ENCODE results near the gene NINL. TPM values are rescaled to one million over a fixed set of nuclear protein-coding genes. Genes with fewer than 3 reads are reported as not detected.
A peak's percentile ranks its signal among the peaks of the same experiment; 100 is the strongest.
"Not testable (repeated sequence)": the region's sequence is repeated elsewhere in the genome, so short reads cannot be mapped to it uniquely, and the experiment has no call there.

Gene NINL
- total and polyA plus RNA-seq, 5 donors: 3.4 to 7.6 (median 6.1) TPM

GRCh38 chr20:25573288-25574251, 11.8 kb downstream of the NINL start:
- no peak for ATAC-seq
- WGBS: 83% methylated on average over 6 of the region's 6 CpGs
- no peaks in the 10 kb centered on the region for H3K27me3 ChIP-seq (ENCODE audit: control insufficient read depth, insufficient read depth)
- intact Hi-C loops (cut with DNase I): no loop called here
- no peak overlapping the region for H3K27ac ChIP-seq (ENCODE audit: low read length)
- no peaks in the 10 kb centered on the region for H3K9me3 ChIP-seq (ENCODE audit: control insufficient read depth, low read length)
- no peak overlapping the region for H3K4me3 ChIP-seq (ENCODE audit: low read length)
- DNase-seq: no peak
- peaks cover 2% of the 10 kb centered on the region for H3K4me1 ChIP-seq (ENCODE audit: control insufficient read depth, insufficient read depth, low read length)

DNA sequence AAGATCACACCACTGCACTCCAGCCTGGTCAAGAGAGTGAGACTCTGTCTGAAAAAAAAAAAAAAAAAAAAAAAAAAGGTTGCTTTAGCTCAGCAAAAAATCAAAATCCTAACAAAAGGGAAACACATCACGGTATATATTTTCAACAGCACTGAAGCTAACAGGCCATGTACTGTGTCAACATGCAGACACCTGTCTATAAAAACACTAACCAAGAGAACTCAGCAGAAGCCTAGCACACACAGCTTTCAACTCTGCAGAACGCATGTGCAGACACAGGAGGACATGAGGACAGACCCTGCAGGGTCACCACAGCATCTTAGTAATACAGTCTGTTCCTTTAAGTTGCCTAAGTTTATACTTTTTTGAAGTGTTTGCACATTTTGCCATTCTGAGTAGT, 13.5 kb downstream of the NINL start:
- intact Hi-C loops (cut with DNase I): no loop called here
- ATAC-seq (no peak), DNase-seq (no peak)
- WGBS: 85% methylated on average over 2 of the region's 2 CpGs
- Histone ChIP-seq H3K27me3 (ENCODE audit: control insufficient read depth, insufficient read depth) (no peaks in the 10 kb centered on the region), H3K4me3 (ENCODE audit: low read length) (no peak overlapping the region), H3K4me1 (ENCODE audit: control insufficient read depth, insufficient read depth, low read length) (peaks cover 2% of the 10 kb centered on the region), H3K27ac (ENCODE audit: low read length) (no peak overlapping the region), H3K9me3 (ENCODE audit: control insufficient read depth, low read length) (no peaks in the 10 kb centered on the region)

DNA sequence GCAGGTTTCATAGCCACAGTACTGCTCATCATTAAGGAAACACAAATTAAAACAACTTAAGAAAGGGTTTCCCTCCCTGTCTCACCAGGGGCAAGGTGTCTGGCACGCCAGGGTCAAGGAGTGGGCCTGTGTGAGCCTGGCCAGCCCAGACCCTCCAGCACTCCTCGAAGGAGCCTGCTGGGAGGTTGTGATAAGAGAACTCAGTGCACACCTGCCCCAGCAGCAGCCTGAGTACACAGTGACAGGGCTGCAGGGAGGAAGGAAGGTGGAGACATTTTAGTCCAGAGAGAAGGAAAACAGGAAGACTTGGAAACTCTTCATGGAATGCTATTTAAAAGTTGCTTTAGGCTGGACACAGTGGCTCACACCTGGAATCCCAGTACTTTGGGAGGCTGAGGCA, 14.1 kb downstream of the NINL start:
- no peak for ATAC-seq
- no peak overlapping the region for H3K4me3 ChIP-seq (ENCODE audit: low read length)
- no peak overlapping the region for H3K27ac ChIP-seq (ENCODE audit: low read length)
- intact Hi-C loops (cut with DNase I): no loop called here
- H3K9me3 ChIP-seq (ENCODE audit: control insufficient read depth, low read length): no peaks in the 10 kb centered on the region
- peaks cover 2% of the 10 kb centered on the region for H3K4me1 ChIP-seq (ENCODE audit: control insufficient read depth, insufficient read depth, low read length)
- WGBS: 44% methylated on average over 2 of the region's 2 CpGs
- H3K27me3 ChIP-seq (ENCODE audit: control insufficient read depth, insufficient read depth): no peaks in the 10 kb centered on the region
- no peak for DNase-seq

- DNase-seq (no peak), ATAC-seq (no peak)
- intact Hi-C loops (cut with DNase I): no loop called here
- Histone ChIP-seq H3K9me3 (ENCODE audit: control insufficient read depth, low read length) (no peaks in the 10 kb centered on the region), H3K27ac (ENCODE audit: low read length) (no peak overlapping the region), H3K4me1 (ENCODE audit: control insufficient read depth, insufficient read depth, low read length) (peaks cover 2% of the 10 kb centered on the region), H3K4me3 (ENCODE audit: low read length) (no peak overlapping the region), H3K27me3 (ENCODE audit: control insufficient read depth, insufficient read depth) (no peaks in the 10 kb centered on the region)
- WGBS: 96% methylated on average over 7 of the region's 7 CpGs
These were observed 15.2 kb downstream of the NINL start for GRCh38 chr20:25570148-25570530.

GRCh38 chr20:25567286-25567685, 18.0 kb downstream of the NINL start:
- H3K4me1 ChIP-seq (ENCODE audit: control insufficient read depth, insufficient read depth, low read length): no peaks in the 10 kb centered on the region
- no peak for DNase-seq
- H3K27ac ChIP-seq (ENCODE audit: low read length): no peak overlapping the region
- H3K27me3 ChIP-seq (ENCODE audit: control insufficient read depth, insufficient read depth): no peaks in the 10 kb centered on the region
- 96% methylated on average over 2 of the region's 2 CpGs for WGBS
- ATAC-seq: no peak
- intact Hi-C loops (cut with DNase I): no loop called here
- no peak overlapping the region for H3K4me3 ChIP-seq (ENCODE audit: low read length)
- no peaks in the 10 kb centered on the region for H3K9me3 ChIP-seq (ENCODE audit: control insufficient read depth, low read length)

DNA sequence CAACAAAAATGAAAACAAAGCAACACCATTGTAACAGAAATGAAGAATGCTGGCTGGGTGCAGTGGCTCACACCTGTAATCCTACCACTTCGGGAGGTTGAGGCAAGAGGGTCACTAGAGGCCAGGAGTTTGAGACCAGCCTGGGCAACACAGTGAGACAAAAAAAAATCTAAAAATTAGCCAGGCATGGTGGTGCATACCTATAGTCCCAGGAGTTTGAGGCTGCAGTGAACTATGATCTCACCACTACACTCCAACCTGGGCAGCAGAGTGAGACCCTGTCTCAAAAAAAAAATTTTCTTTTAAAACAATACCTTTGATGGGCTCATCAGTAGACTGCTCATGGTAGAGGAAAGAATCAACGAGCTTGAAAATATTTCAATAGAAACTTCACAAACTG, 18.5 kb downstream of the NINL start:
- WGBS: 95% methylated on average over 2 of the region's 2 CpGs
- no peak overlapping the region for H3K27ac ChIP-seq (ENCODE audit: low read length)
- H3K4me1 ChIP-seq (ENCODE audit: control insufficient read depth, insufficient read depth, low read length): no peaks in the 10 kb centered on the region
- no peak overlapping the region for H3K4me3 ChIP-seq (ENCODE audit: low read length)
- DNase-seq (no peak), ATAC-seq (no peak)
- H3K9me3 ChIP-seq (ENCODE audit: control insufficient read depth, low read length): no peaks in the 10 kb centered on the region
- intact Hi-C loops (cut with DNase I): no loop called here
- H3K27me3 ChIP-seq (ENCODE audit: control insufficient read depth, insufficient read depth): no peaks in the 10 kb centered on the region

DNA sequence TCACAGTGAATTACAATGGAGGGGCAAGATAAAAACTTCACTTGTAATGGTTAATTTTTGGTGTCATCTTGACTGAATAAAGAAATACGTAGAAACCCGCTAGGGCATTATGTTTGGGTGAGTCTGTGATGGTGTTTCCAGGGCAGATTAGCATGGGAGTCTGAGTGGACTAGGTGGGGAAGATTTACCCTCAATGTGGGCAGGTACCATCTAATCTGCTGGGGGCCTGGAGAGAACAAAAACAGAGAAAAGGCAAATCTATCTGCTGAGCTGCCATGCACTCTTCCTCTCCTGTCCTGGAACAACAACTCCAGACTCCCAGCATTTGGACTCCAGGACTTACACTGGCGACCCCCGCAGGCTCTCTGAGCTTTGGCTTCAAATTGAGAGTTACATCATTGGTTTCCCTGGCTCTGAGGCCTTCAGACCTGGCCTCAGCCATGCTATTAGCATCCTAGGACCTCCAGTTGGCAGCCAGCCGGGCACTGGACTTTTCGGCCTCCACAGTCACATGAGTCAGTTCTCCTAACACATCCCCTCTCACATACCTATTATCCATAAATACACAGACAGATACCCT, 19.7 kb downstream of the NINL start:
- Histone ChIP-seq H3K4me3 (ENCODE audit: low read length) (no peak overlapping the region), H3K4me1 (ENCODE audit: control insufficient read depth, insufficient read depth, low read length) (no peaks in the 10 kb centered on the region), H3K27me3 (ENCODE audit: control insufficient read depth, insufficient read depth) (no peaks in the 10 kb centered on the region), H3K27ac (ENCODE audit: low read length) (no peak overlapping the region), H3K9me3 (ENCODE audit: control insufficient read depth, low read length) (no peaks in the 10 kb centered on the region)
- no peak for ATAC-seq
- no peak for DNase-seq
- intact Hi-C loops (cut with DNase I): no loop called here
- 69% methylated on average over 6 of the region's 6 CpGs for WGBS

DNA sequence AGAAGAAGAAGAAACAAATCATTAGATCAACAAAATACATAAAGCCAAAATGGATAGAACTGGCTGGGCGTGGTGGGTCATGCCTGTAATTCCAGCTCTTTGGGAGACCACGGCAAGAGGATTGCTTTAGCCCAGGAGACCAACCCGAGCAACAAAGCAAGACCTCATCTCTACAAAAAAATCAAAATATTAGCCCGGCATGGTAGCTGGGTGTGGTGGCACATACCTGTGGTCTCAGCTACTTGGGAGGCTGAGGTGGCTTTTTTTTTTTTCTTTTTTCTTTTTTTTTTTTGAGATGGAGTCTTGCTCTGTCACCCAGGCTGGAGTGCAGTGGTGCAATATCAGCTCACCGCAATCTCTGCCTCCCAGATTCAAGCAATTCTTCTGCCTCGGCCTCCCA, 21.5 kb downstream of the NINL start:
- intact Hi-C loops (cut with DNase I): no loop called here
- Histone ChIP-seq H3K27ac (ENCODE audit: low read length) (no peak overlapping the region), H3K4me3 (ENCODE audit: low read length) (no peak overlapping the region), H3K27me3 (ENCODE audit: control insufficient read depth, insufficient read depth) (no peaks in the 10 kb centered on the region), H3K9me3 (ENCODE audit: control insufficient read depth, low read length) (no peaks in the 10 kb centered on the region), H3K4me1 (ENCODE audit: control insufficient read depth, insufficient read depth, low read length) (no peaks in the 10 kb centered on the region)
- 95% methylated on average over 6 of the region's 6 CpGs for WGBS
- DNase-seq (no peak), ATAC-seq (no peak)

GRCh38 chr20:25563362-25563761, 22.0 kb downstream of the NINL start:
- no peak for DNase-seq
- Histone ChIP-seq H3K4me1 (ENCODE audit: control insufficient read depth, insufficient read depth, low read length) (no peaks in the 10 kb centered on the region), H3K9me3 (ENCODE audit: control insufficient read depth, low read length) (no peaks in the 10 kb centered on the region), H3K4me3 (ENCODE audit: low read length) (no peak overlapping the region), H3K27me3 (ENCODE audit: control insufficient read depth, insufficient read depth) (no peaks in the 10 kb centered on the region), H3K27ac (ENCODE audit: low read length) (no peak overlapping the region)
- no peak for ATAC-seq
- intact Hi-C loops (cut with DNase I): no loop called here

- WGBS: over 99% methylated on average over 29 of the region's 31 CpGs
- H3K27ac ChIP-seq (ENCODE audit: low read length); H3K9me3 ChIP-seq (ENCODE audit: control insufficient read depth, low read length); ATAC-seq; H3K4me1 ChIP-seq (ENCODE audit: control insufficient read depth, insufficient read depth, low read length); H3K4me3 ChIP-seq (ENCODE audit: low read length); intact Hi-C loops (cut with DNase I); H3K27me3 ChIP-seq (ENCODE audit: control insufficient read depth, insufficient read depth): not testable (repeated sequence)
- DNase-seq: peak in 1 of 3 donors; percentile 45
These were observed 23.6 kb downstream of the NINL start for GRCh38 chr20:25561771-25562170.

DNA sequence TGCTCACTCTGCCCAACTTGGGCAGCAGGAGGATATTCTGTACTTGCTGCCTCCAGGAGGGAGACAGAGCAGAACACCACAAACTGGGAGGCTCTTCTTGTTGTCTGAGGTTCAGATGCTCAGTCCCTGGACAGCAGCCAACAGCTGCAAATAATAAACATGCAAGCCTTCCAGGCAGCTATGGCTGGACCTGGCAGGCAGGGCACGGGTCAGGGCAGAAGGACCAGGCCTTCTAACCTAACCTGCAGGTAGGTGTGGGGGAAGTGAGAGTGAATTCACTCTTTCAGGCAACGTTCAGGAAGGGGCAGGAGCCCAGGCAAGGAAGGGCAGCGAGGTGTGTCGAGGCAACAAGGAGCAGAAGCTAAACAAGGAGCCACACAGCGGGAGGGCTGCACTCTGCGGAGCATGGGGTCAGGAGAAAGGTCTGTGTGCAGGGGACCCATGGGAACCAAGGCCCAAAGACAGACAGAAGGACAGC, 31.5 kb downstream of the NINL start:
- H3K27me3 ChIP-seq (ENCODE audit: control insufficient read depth, insufficient read depth): no peaks in the 10 kb centered on the region
- DNase-seq (no peak), ATAC-seq (peak in 1 of 2 donors; percentile 35)
- H3K9me3 ChIP-seq (ENCODE audit: control insufficient read depth, low read length): no peaks in the 10 kb centered on the region
- H3K27ac ChIP-seq (ENCODE audit: low read length): no peak overlapping the region
- intact Hi-C loops (cut with DNase I): no loop called here
- 65% methylated on average over 6 of the region's 6 CpGs for WGBS
- H3K4me3 ChIP-seq (ENCODE audit: low read length): no peak overlapping the region
- H3K4me1 ChIP-seq (ENCODE audit: control insufficient read depth, insufficient read depth, low read length): no peaks in the 10 kb centered on the region

All from right cardiac atrium (tissue), 5 donors.